Endothelial cell of umbilical vein (primary cell): ENCODE results near the gene RGS6. TPM values are rescaled to one million over a fixed set of nuclear protein-coding genes. Genes with fewer than 3 reads are reported as not detected.

Source experiments
- BruUV-seq: library from RNA; stranded (reverse); fragments of 400-500 nt; replicated peaks from 2 replicates; lab custom pipeline; 2021; lab: Mats Ljungman, UMichigan
- CTCF ChIA-PET: fragments of 300-600, 350-600 bp; sonication (Branson Sonifier 250); formaldehyde crosslinking; loops from one replicate; lab custom pipeline; 2021; ENCODE audit warnings: antibody characterized with exemption, inconsistent platforms; lab: Charles Lee
- POLR2A ChIA-PET: fragments of 300-600, 350-600 bp; sonication (Branson Sonifier 250); formaldehyde crosslinking; loops from one replicate; lab custom pipeline; 2021; ENCODE audit warnings: antibody characterized with exemption, inconsistent platforms; lab: Charles Lee
- DNase-seq: peaks from one replicate; pipeline ENCODE4 v3.0.0-alpha.2; 2011; ENCODE audit warnings: low read depth, low spot score
- FAIRE-seq: peaks from 2 replicates; lab custom pipeline; 2011; peaks lifted over from hg19 to GRCh38; lab: Jason Lieb, UNC
- H2AFZ ChIP-seq: 2 replicates; pipeline ENCODE4 v1.6.0; 2012; ENCODE audit warnings: low read depth, low read length, control low read depth, inconsistent platforms
- H3K27ac ChIP-seq: 2 replicates; pipeline ENCODE4 v1.5.1; 2011; ENCODE audit warnings: low read depth, mild to moderate bottlenecking, control low read depth, low read length, moderate library complexity; ENCODE audit not compliant: insufficient read depth
- H3K27me3 ChIP-seq, 2 experiments: 2 replicates each; pipeline versions ENCODE4 v1.6.0 to v1.6.1; 2011; ENCODE audit warnings: low read length in 2 of 2, mixed read lengths in 1 of 2; ENCODE audit not compliant: control insufficient read depth in 2 of 2, insufficient read depth in 2 of 2
- H3K36me3 ChIP-seq, 2 experiments: 2 replicates in 1 of 2; 3 replicates in 1 of 2; pipeline ENCODE4 v1.5.1; 2011; ENCODE audit warnings: low read length in 2 of 2, mild to moderate bottlenecking in 1 of 2, moderate library complexity in 1 of 2; ENCODE audit not compliant: control insufficient read depth in 2 of 2, insufficient read depth in 2 of 2; ENCODE audit errors: extremely low read depth in 1 of 2
- H3K4me1 ChIP-seq: 3 replicates; pipeline ENCODE4 v1.5.1; 2011; ENCODE audit warnings: mild to moderate bottlenecking, low read length; ENCODE audit not compliant: control insufficient read depth, insufficient read depth; ENCODE audit errors: extremely low read depth
- H3K4me2 ChIP-seq: 2 replicates; pipeline ENCODE4 v1.6.1; 2011; ENCODE audit warnings: low read length, control low read depth, mixed read lengths; ENCODE audit not compliant: insufficient read depth
- H3K4me3 ChIP-seq, 3 experiments: fragments of 200-600 bp in 1 of 3; sonication (generic), shearing (Covaris generic) in 1 of 3; replicated peaks in 1 of 3; 2 replicates each; pipeline ENCODE4 v1.5.1; 2011 to 2016; ENCODE audit warnings: control low read depth in 3 of 3, low read length in 3 of 3, mild to moderate bottlenecking in 2 of 3, inconsistent platforms in 1 of 3, low read depth in 1 of 3, moderate library complexity in 1 of 3; ENCODE audit not compliant: insufficient read depth in 1 of 3
- H3K79me2 ChIP-seq: 2 replicates; pipeline ENCODE4 v1.6.0; 2012; ENCODE audit warnings: low read length, inconsistent platforms; ENCODE audit not compliant: control insufficient read depth, insufficient read depth
- H3K9ac ChIP-seq: replicated peaks from 2 replicates; pipeline ENCODE3; 2011; ENCODE audit warnings: low read length, control low read depth; ENCODE audit not compliant: insufficient read depth; ENCODE audit errors: extremely low read depth
- H3K9me1 ChIP-seq: replicated peaks from 3 replicates; pipeline ENCODE4 v1.6.0; 2011; ENCODE audit warnings: mild to moderate bottlenecking, low read length; ENCODE audit not compliant: control insufficient read depth, insufficient read depth; ENCODE audit errors: extremely low read depth
- H3K9me3 ChIP-seq: replicated peaks from 2 replicates; pipeline ENCODE4 v1.5.1; 2012; ENCODE audit warnings: low read length, inconsistent platforms; ENCODE audit not compliant: control insufficient read depth, insufficient read depth
- H4K20me1 ChIP-seq: replicated peaks from 2 replicates; pipeline ENCODE3; 2011; ENCODE audit warnings: mild to moderate bottlenecking, low read length; ENCODE audit not compliant: control insufficient read depth, insufficient read depth; ENCODE audit errors: extremely low read depth
- CTCF ChIP-seq, 2 donors: IDR thresholded peaks; 1 replicate in 1 of 2; 2 replicates in 1 of 2; pipeline ENCODE4 v1.5.1; 2011; ENCODE audit warnings: low read length in 2 of 2, mild to moderate bottlenecking in 2 of 2, moderate library complexity in 2 of 2, control low read depth in 1 of 2, inconsistent platforms in 1 of 2, low read depth in 1 of 2; ENCODE audit not compliant: insufficient read depth in 1 of 2; ENCODE audit errors: extremely low read depth in 1 of 2
- EZH2 ChIP-seq: IDR thresholded peaks from 2 replicates; pipeline ENCODE4 v1.6.1; 2012; ENCODE audit warnings: borderline replicate concordance, low read depth, mild to moderate bottlenecking, moderate library complexity, low read length, inconsistent platforms; ENCODE audit not compliant: severe bottlenecking
- FOS ChIP-seq: IDR thresholded peaks from 2 replicates; pipeline ENCODE4 v1.6.1; 2011; ENCODE audit warnings: mild to moderate bottlenecking, low read length, moderate library complexity, borderline replicate concordance; ENCODE audit not compliant: insufficient read depth
- GATA2 ChIP-seq: IDR thresholded peaks from 2 replicates; pipeline ENCODE4 v1.7.0; 2011; ENCODE audit warnings: low read depth, mild to moderate bottlenecking, moderate library complexity, mixed read lengths, low read length; ENCODE audit not compliant: insufficient read length, insufficient read depth
- JUN ChIP-seq: IDR thresholded peaks from 2 replicates; pipeline ENCODE4 v1.6.1; 2011; ENCODE audit warnings: borderline replicate concordance, low read depth; ENCODE audit not compliant: insufficient read length, insufficient read depth
- MAX ChIP-seq: IDR thresholded peaks from 2 replicates; pipeline ENCODE4 v1.6.1; 2011; ENCODE audit not compliant: insufficient read depth, insufficient read length
- MYC ChIP-seq: IDR thresholded peaks from one replicate; pipeline ENCODE4 v1.6.1; 2011; ENCODE audit warnings: mild to moderate bottlenecking, low read depth, low read length
- POLR2A ChIP-seq: IDR thresholded peaks from 2 replicates; pipeline ENCODE4 v1.6.1; 2012; ENCODE audit warnings: low read depth, mild to moderate bottlenecking, control low read depth, low read length
- POLR2AphosphoS5 ChIP-seq: IDR thresholded peaks from 2 replicates; pipeline ENCODE4 v1.6.1; 2012; ENCODE audit warnings: low read depth, mild to moderate bottlenecking, control low read depth, low read length, moderate library complexity; ENCODE audit not compliant: insufficient read depth
- dilution Hi-C: fragments of 300-500 bp; cut with MboI; formaldehyde crosslinking; loops from one replicate; pipeline ENCODE4 v1.15.0; 2019; ENCODE audit warnings: low sequenced_read_pairs; ENCODE audit not compliant: extremely low pct_ligation_motif_present
- intact Hi-C: fragments of 100-400 bp; cut with micrococcal nuclease; formaldehyde crosslinking; loops from one replicate; pipeline ENCODE4 v1.10.0; 2022
- polyA plus RNA-seq, 4 experiments: library from polyadenylated mRNA; depleted of rRNA in 3 of 4; stranded (reverse) in 3 of 4; unstranded in 1 of 4; fragments of >200 nt; gene quantifications; 2 replicates each; pipeline versions ENCODE4 v1.2.1 to v1.2.3, GENCODE V29; 2011 to 2012; ENCODE audit warnings: missing spikeins in 1 of 4
- total RNA-seq: library from RNA; stranded (reverse); gene quantifications from 2 replicates; pipeline ENCODE4 v1.2.3, GENCODE V29; 2021

RGS6 gene
- total and polyA plus RNA-seq, 2 donors (not counting 3 experiments of a cell fraction or from before 2014, with no cell fraction given) = not detected

GRCh38 chr14:72451054-72451972 lies 519.1 kb downstream of the RGS6 start:
- Histone ChIP-seq H4K20me1 (no peaks in the 10 kb centered on the region), H3K27ac (no peak overlapping the region), H3K9me3 (no peaks in the 10 kb centered on the region), H3K9ac (no peak overlapping the region), H3K4me2 (no peak overlapping the region), H2AFZ (no peak overlapping the region), H3K27me3 (no peaks in the 10 kb centered on the region), H3K4me3 (no peak overlapping the region), H3K4me1 (no peaks in the 10 kb centered on the region), H3K9me1 (no peaks in the 10 kb centered on the region), H3K79me2 (no peaks in the 10 kb centered on the region), H3K36me3 (no peaks in the 10 kb centered on the region)
- dilution Hi-C loops = no loop called here
- DNase-seq (no peak), FAIRE-seq (no peak)
- intact Hi-C loops = no loop called here
- TF ChIP-seq POLR2A (no peak), FOS (no peak), POLR2AphosphoS5 (no peak), GATA2 (no peak), MAX (no peak), CTCF (IDR thresholded peaks at IDR 0.05; ENCODE audit: extremely low read depth in 1 of 2, insufficient read depth in 1 of 2, low read depth in 1 of 2, low read length in 2 of 2) (no peak), JUN (no peak), MYC (no peak), EZH2 (no peak)
- ChIA-PET POLR2A (no interaction called here), CTCF (interaction anchor here (1.0 kb wide), 1 partner anchor 10 kb away, joined by 5 read pairs; no protein-coding TSS in a partner anchor)
- BruUV-seq = no TSS peak
